ENCODE results near the gene TPSD1.
"Not testable (repeated sequence)": the region's sequence is repeated elsewhere in the genome, so short reads cannot be mapped to it uniquely, and the experiment has no call there.

The TPSD1 gene

DNA sequence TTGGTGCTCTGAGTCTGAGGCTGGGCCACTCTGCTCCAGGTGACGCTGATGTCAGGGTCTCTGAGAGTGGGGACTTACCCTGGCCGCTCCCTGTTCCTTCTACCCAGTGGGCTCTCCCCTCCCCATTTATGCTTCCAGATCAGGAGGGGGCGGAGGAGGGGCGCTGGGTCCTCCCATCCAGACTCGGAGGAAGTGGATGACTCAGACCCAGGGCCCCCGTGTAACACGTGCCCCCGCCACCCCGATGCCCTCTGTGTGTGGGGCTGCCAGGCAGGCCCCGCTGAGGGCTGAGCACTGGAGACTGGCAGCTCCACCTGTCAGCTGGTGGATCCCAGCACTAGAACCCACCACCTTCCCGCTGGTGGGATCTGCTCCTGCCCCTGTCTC, 25.8 kb upstream of the TPSD1 start, which contains the start of gene TPSB2:
TSS of gene TPSB2 (minus strand) at position 101 of the 387 bp plus-strand sequence. CDS start 233 bp downstream, outside the sequence.
- DNase-seq (ENCODE audit: insufficient read length, low spot score); FAIRE-seq: not testable (repeated sequence)

GRCh38 chr16:1230471-1231212, 25.2 kb upstream of the TPSD1 start:
- not testable (repeated sequence) for DNase-seq (ENCODE audit: insufficient read length, low spot score); FAIRE-seq

- not testable (repeated sequence) for DNase-seq (ENCODE audit: insufficient read length, low spot score); FAIRE-seq
Observed at GRCh38 chr16:1231301-1231700, 24.6 kb upstream of the TPSD1 start.

GRCh38 chr16:1232049-1232748, 23.7 kb upstream of the TPSD1 start:
- not testable (repeated sequence) for DNase-seq (ENCODE audit: insufficient read length, low spot score); FAIRE-seq

DNA sequence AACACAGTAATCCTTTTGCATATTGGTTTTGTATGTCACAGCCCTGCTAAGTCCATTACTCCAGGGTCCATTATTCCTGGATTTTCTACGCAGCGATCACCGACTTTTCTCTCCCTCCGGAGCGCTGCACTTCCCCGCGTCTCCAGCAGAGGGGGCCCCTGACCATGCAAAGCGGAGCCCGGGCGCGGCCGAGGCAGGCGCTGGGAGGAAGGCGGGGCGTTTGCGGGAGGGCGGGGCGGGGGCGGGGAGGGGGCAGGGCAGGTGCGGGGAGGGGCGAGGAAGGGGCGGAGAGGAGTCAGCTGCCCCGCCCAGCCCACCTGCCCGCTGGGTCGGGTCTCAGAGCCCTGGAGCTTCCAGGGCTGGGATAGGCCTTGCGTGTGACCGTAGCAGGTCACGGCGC, 19.2 kb upstream of the TPSD1 start:
- DNase-seq (ENCODE audit: insufficient read length, low spot score); FAIRE-seq: not testable (repeated sequence)

DNA sequence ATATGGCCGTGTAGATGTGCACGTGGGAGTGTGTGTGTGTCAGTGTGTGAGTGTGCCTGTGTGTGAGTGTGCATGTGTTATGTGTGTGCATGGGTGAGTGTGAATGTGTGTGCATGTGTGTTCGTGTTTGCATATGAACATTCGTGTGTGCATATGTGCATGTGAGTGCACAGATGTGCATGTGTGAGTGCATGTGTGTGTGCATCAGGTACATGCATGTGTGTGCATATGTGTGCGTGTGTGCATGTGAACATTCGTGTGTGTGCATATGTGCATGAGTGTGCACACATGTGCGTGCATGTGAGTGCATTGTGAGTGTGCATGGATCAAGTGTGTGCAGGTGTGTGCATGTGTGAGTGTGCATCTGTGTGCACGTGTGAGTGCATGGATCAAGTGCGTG, 17.9 kb upstream of the TPSD1 start:
- DNase-seq (ENCODE audit: insufficient read length, low spot score) = no peak
- FAIRE-seq = no peak
- TF ChIP-seq POLR2A (IDR thresholded peaks at IDR 0.05; ENCODE audit: low read depth, low read length) = no peak

DNA sequence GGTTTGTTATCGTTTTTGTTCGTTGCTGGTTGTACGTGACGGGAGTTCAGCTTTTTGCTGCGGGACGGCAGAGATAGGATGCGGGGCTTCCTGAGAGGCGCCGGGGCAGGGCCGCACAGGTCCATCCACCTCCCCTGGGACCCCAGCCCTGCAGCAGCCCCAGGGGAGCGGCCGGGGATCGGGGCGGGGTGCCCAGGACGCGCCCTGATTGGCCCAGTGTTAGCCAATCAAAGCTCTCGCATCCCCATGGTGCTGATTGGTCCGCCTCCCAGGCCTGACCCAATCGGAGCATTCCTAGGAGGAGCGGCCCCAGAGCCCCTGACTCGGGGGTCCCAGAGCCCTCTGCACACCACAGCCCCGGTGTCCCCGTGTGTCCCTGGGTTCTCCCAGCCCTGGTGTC, 17.0 kb upstream of the TPSD1 start:
- DNase-seq (ENCODE audit: insufficient read length, low spot score); FAIRE-seq: not testable (repeated sequence)

- FAIRE-seq; DNase-seq (ENCODE audit: insufficient read length, low spot score): not testable (repeated sequence)
Observed at GRCh38 chr16:1239575-1239974, 16.3 kb upstream of the TPSD1 start.

DNA sequence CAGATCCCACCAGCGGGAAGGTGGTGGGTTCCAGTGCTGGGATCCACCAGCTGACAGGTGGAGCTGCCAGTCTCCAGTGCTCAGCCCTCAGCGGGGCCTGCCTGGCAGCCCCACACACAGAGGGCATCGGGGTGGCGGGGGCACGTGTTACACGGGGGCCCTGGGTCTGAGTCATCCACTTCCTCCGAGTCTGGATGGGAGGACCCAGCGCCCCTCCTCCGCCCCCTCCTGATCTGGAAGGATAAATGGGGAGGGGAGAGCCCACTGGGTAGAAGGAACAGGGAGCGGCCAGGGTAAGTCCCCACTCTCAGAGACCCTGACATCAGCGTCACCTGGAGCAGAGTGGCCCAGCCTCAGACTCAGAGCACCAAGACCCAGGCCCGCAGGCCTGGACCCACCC, 15.4 kb upstream of the TPSD1 start, which contains the start of gene TPSAB1:
TSS of gene TPSAB1 (plus strand) at position 270 of the 400 bp plus-strand sequence. CDS start 234 bp downstream, outside the sequence.
- FAIRE-seq; DNase-seq (ENCODE audit: insufficient read length, low spot score): not testable (repeated sequence)

GRCh38 chr16:1241081-1241480, 14.8 kb upstream of the TPSD1 start:
- FAIRE-seq; DNase-seq (ENCODE audit: insufficient read length, low spot score): not testable (repeated sequence)

GRCh38 chr16:1243363-1243762, 12.5 kb upstream of the TPSD1 start:
- not testable (repeated sequence) for DNase-seq (ENCODE audit: insufficient read length, low spot score); FAIRE-seq

DNA sequence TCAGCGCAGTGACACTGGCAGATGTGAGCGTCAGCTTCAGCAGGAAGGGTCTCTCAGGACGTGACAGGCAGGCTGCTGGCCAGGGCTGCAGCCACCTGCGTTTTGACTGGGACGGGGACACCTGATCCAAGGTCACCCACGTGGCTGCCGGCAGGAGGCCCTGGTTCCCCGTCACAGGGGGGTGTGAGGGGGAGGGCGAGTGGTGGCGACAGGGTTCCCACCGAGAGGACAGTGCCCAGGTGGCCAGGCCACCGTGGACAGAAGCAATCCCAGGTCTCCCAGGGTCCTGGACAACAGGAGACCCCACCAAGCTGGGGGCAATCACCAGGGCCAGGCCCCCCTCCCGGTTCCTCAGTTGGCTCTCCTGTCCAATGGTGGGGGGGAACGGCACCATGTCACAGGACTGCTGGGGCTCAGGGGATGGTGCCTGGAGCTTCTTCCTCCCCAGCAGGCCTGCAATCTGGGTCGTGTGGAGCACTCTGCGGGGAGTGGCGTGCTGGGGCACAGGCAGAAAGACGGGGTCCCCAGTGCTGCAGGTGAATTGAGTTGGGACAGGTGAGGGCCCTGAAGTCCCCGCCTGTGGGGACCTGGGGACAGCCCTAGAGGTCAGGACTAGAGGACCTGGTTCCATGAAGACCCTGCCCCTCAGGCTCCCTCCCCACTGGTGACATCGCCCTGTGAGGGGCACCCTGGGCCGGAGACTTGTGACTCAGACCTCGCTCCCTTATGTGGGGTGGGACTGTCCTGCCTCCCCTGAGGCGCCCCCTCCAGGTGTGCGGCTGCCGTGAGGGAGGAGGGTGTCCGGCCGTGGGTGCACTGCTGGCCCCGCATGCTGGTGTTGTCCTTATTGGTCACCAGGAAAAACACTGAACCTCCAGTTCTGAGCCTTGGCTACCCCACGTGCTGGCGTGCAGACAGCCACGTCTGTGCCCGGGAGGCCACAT, 11.7 kb upstream of the TPSD1 start:
- FAIRE-seq; DNase-seq (ENCODE audit: insufficient read length, low spot score): not testable (repeated sequence)

DNA sequence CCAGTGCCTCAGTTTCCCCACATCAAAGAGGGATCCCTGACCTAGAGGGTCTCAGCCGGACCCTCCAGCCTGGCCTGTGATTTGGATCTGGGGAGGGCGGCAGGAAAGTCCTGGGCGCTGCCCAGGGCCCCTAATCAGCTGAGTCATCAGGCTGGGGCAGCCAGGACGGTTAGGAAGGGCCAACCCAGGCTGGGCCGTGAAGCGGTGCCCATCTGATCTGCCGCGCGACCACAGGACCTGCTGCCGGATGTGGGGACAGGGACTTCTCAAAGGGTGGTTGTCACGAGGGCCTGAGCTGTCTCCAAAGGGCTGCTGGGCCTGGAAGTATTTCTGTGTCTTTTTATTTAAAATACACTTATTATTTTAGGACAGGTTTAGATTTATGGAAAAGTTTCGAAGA, 11.0 kb upstream of the TPSD1 start:
- no peak for FAIRE-seq
- TF ChIP-seq POLR2A (IDR thresholded peaks at IDR 0.05; ENCODE audit: low read depth, low read length) = no peak

GRCh38 chr16:1245452-1246020, 10.3 kb upstream of the TPSD1 start:
- no peak for TF ChIP-seq POLR2A (IDR thresholded peaks at IDR 0.05; ENCODE audit: low read depth, low read length)
- FAIRE-seq (no peak), DNase-seq (ENCODE audit: insufficient read length, low spot score) (no peak)

More for the DNA sequence above, 11.0 kb upstream of the TPSD1 start:
- DNase-seq (ENCODE audit: insufficient read length, low spot score) = no peak

- FAIRE-seq; DNase-seq (ENCODE audit: insufficient read length, low spot score): not testable (repeated sequence)
Observed at GRCh38 chr16:1247903-1248537, 7.8 kb upstream of the TPSD1 start.

- FAIRE-seq; DNase-seq (ENCODE audit: insufficient read length, low spot score): not testable (repeated sequence)
Observed at GRCh38 chr16:1249031-1249755, 6.7 kb upstream of the TPSD1 start.

DNA sequence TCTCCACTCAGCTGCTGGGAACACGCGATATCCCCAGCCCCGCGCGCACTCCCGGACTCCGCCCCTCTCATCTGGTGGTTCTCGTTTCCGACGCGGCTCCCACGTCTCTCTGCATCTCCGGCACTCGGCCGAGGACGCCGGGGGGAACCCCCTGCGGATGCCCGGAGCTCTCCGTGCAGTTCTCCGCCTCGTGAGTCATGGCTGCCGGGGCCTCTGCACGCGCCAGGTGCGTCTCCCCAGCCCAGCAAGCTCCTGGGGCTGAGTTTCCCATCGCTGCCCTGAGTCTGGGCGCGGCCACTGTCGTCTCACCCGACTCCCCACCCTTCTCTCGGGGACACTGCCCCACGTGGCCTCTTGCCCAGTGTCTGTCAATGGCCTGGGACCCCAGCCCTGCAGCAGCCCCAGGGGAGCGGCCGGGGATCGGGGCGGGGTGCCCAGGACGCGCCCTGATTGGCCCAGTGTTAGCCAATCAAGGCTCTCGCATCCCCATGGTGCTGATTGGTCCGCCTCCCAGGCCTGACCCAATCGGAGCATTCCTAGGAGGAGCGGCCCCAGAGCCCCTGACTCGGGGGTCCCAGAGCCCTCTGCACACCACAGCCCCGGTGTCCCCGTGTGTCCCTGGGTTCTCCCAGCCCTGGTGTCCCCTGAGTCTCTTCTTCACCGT, 2.0 kb upstream of the TPSD1 start:
- not testable (repeated sequence) for DNase-seq (ENCODE audit: insufficient read length, low spot score); FAIRE-seq

DNA sequence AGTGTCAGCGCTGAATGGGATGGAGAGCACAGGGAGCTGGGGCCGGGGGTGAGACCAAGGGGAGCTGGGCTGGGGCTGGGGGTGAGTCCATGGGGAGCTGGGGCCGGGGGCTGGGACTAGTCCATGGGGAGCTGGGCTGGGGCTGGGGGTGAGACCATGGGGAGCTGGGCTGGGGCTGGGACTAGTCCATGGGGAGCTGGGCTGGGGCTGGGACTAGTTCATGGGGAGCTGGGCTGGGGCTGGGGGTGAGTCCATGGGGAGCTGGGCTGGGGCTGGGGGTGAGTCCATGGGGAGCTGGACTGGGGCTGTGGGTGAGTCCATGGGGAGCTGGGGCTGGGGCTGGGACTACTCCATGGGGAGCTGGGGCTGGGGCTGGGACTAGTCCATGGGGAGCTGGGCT, 1.0 kb upstream of the TPSD1 start:
- not testable (repeated sequence) for FAIRE-seq; DNase-seq (ENCODE audit: insufficient read length, low spot score)

All from H54 (cell line).